Stimulated activated CD4-positive, alpha-beta T cell treated with anti-CD3 and anti-CD28 coated beads, Interleukin-4, amount 100 ng/mL, for 4 hours (primary cell): ENCODE measurements around the gene DLL4.

Experiments
- DNase-seq, 2 experiments: peaks; one replicate each; pipeline ENCODE4 v3.0.0-alpha.2; 2020

The DLL4 gene

DNA sequence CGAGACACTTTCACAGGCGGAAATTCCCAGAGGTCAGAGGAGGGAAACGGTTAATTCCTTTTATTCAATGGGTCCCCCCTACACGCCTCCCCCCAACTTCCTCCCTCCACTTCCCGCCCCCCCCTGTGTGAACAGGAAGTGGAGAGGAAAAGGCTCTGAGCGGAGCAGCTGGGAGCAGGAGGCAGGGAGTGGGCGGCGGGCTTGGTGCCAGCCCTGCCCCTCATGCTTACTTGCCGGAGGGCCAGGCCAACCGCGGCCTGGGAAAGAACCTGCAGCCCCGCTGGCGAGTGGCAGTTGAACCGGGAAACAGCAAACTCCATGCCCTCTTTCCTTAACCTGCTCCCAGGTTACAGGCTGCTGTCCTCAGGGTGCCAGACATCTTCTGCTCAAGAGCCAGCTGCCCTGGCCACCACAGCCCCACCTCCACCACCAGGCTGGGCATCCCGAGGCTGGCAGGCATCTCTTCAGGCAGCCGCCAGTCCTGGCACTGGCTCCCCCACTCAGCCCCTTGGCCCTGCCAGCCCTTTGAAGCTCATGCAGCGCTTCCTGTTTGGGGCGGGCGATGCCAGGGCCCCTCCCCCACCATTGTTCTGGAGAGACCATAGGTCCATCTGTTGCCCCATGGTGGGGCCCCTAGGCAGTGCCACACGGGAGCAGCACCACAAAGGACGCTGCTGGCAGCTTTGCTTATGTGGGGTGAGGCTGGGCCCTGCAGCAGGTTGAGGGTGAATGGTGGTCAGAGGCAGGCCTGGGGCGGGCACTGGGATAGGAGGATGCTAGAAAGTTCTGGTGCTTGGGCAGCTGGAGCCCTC is 21.9 kb upstream of the DLL4 start:
- peak; percentile 38 to 42 for DNase-seq

- no peak for DNase-seq
These were observed 21.0 kb upstream of the DLL4 start for GRCh38 chr15:40908095-40908494.

- DNase-seq: no peak
These were observed 19.2 kb upstream of the DLL4 start for GRCh38 chr15:40909662-40910630.

GRCh38 chr15:40911141-40911540 is 18.0 kb upstream of the DLL4 start:
- DNase-seq: no peak

GRCh38 chr15:40911693-40912092 is 17.4 kb upstream of the DLL4 start:
- DNase-seq: no peak

GRCh38 chr15:40912478-40912877 is 16.7 kb upstream of the DLL4 start:
- DNase-seq: no peak

DNA sequence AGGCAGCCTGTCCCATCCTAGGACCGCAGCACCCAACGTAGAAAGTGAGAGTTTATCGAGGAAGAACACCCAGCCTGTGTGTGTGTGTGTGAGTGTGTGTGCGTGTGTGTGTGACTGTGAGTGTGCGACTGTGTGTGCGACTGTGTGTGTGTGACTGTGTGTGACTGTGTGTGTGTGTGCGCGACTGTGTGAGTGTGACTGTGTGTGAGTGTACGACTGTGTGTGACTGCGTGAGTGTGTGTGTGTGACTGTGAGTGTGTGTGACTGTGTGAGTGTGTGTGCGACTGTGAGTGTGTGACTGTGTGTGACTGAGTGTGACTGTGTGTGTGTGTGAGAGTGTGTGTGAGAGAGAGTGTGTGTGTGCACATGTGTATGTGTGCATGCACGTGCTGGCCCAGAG is 15.1 kb upstream of the DLL4 start:
- DNase-seq: no peak

DNA sequence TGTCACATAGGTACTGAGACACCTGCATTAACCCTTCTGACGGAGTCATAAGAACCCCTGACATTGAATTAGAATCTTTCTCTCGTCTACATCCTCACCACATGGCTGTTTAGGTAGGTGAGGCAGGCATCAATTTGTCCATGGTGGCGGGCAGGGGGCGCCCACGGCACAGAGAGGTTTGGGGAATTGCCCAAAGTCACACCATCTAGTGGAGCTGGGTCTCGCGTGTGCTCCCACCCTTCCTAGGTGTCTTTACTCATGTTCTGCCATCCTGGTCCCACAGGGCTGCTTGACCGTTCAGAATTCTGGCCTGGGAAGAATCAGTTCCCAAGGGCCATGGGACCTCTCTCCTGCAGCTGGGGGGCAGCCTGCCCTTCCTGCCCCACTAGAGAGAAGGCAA is 14.7 kb upstream of the DLL4 start:
- DNase-seq: no peak

GRCh38 chr15:40915116-40915661 is 14.0 kb upstream of the DLL4 start:
- no peak for DNase-seq

GRCh38 chr15:40915679-40916078 is 13.5 kb upstream of the DLL4 start:
- no peak for DNase-seq

GRCh38 chr15:40917585-40917984 is 11.6 kb upstream of the DLL4 start:
- DNase-seq: no peak

DNA sequence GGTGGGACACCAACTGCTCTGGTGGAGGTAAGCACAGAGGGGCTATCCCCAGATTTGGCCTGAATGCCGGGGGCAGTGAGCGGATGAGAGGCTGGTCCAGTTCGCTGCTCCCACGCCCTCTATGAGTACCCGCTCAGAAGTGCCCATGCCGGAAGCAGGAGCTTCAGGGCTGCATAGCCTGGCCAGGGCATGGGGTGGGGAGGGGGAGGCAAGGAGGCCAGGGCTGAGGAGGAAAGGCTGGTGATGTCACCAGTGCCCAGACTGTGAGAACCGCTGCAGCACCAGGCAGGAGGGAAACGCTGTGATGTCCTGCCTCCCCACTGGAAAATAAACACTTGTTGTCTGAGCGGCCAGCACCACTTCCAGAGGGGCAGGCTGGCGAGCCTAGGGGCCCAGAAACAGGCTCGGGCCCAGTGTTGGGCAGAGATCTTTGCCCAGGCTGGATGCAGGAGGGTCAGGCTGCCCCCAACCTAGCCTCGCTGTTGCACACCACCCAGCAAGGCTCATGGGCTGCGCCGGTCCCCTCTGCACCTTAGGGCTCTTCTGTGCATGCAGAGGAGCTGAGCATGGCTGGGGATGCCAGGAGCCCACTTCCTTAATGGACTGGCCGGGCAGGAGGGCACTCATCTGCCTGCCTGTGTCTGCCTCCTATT is 10.9 kb upstream of the DLL4 start:
- no peak for DNase-seq

GRCh38 chr15:40918799-40919392 is 10.2 kb upstream of the DLL4 start:
- no peak for DNase-seq

DNA sequence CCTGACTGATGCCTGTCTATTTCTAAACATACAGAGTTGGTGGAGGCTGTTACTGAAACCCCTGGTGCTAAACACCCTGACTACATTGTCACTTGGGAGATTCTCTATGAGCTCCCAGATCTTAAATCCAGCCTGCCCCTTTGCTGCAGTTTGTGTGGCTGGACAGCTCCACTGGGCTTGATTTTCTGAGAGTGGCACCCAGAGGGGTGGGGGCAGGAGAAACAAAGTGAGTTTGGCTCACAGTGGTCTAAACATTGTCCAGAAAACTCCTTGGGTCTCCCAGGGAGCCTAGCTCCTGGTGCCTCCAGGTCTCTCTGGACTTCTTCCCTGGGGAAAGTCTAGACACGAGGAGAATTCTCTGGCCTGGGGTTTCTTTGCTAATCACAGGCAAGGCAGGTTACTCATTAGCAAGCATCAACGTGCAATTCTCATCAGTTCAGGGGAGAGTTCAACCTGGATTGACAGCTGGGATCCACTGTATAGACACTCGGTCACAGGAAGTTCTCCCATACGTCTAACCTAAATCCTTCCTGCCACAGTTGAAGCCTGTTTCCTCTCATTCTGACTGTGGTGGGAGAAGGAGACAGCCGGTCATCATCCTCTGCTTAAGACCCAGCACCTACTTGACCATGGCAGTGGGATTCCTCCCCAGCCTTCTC is 7.1 kb upstream of the DLL4 start:
- no peak for DNase-seq

GRCh38 chr15:40922608-40923005 is 6.5 kb upstream of the DLL4 start:
- no peak for DNase-seq

GRCh38 chr15:40923551-40923950 is 5.6 kb upstream of the DLL4 start:
- DNase-seq: no peak

DNA sequence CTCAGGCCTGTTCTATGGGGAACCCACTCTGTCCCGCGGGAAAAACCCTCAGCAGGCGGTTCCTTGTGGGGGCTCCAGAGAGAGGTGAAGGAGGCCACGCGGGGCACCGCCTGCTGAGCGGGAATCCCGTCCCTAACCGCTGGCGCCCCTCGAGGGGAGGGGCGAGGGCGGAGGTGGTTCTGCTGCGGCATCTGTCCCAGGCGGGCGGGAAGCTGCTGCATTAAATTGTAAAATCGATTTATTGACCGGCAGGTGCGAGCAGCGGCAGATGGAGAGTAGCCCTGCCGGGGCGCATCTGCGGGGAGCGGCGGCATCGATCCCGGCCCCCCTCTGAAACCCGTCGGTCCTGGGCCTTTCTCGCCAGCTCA is 3.7 kb upstream of the DLL4 start:
- DNase-seq: no peak

DNA sequence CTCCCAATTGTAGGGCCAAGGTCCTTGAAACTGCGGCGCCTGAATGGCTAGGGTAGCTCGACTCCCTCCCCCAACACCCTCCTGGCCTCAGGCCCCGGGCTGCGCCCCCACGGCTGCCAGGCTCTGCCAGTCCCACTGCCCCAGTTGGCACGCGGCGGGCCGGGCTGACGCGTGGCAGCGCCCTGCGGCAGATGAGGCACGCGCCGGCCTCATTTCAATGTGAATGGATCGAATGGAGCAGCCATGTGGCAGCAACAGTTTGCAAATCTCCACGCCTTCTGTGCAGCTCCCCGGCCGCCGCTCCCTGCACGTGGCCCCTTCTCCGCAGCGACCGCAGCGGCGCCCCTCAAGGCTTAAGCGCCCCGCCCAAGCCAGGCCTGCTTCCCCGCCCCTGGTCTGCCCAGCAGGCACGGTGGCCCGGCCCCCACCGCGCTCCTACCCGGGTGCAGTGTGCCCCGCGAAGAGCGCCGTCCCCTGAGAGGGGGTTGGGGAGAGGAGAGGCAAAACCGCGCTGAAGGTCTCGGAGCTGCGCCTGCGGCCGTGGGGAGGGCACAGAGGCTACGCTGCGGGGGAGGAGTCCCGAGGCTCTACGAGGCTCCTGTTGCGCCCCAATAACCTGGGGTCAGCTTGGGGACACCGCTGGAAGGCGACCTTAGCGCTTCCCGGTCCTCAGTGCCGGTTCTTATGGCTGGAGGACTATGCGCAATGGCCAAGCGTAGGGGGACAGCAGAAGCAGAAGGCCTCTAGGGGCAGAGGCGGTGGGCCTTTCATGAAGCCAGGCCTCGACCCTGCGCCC is 3.1 kb upstream of the DLL4 start:
- DNase-seq: no peak

DNA sequence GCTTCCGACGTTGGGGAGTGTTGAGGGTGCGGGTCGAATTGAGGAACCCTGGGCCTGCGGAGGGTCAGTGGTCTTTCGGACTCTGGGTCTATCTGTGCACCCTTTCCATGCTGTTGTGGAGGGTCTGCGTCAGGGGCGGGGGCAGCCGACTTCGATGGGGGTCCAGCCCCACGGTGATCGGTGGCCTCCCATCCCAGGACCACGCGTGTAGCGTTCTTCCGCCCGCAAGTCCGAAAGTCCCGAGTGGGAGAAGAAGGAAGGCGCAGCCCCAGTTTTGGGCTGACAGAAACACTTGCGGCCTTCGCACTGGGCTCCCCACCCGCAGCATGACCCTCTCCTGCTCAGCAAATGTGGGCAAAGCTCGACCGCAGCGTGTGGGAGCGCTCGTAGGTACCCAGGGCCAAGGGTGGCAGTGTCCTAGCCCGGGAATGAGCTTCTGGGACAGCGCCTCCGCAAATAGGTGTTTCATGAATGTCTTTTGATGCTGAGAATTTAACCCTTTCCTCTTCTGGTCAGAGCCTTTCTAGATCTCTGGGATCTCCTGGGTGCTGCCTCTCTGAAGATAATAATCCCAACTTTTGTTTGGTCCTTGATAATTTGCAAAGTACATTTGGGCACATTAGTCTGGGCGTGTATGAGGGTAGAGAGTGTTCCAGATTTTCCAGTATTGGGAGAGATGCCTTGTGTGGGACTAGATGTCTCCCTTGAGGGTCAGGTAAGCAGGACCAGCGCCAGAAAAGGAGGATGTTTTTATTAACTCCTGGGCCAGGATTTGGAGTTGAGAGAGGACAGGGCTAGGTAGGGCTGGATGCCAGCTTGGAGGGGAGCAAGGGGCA is 2.3 kb upstream of the DLL4 start:
- DNase-seq: no peak

- no peak for DNase-seq
These were observed 1.7 kb upstream of the DLL4 start for GRCh38 chr15:40927495-40927872.
